IPS-20b (cell line): ENCODE measurements around the gene LIMS4.
"Not testable (repeated sequence)": the region's sequence is repeated elsewhere in the genome, so short reads cannot be mapped to it uniquely, and the experiment has no call there.

Experiments
- H3K27ac ChIP-seq: one replicate; pipeline ENCODE4 v1.5.1; 2013; ENCODE audit warnings: low read length
- H3K27me3 ChIP-seq: 2 replicates; pipeline ENCODE4 v1.6.1; 2013; ENCODE audit warnings: mild to moderate bottlenecking, low read length, inconsistent platforms; ENCODE audit not compliant: insufficient read depth
- H3K36me3 ChIP-seq: 2 replicates; pipeline ENCODE4 v1.6.1; 2013; ENCODE audit warnings: low read depth, mild to moderate bottlenecking, inconsistent platforms, low read length, moderate library complexity; ENCODE audit not compliant: insufficient read depth
- H3K4me1 ChIP-seq: 2 replicates; pipeline ENCODE4 v1.6.1; 2013; ENCODE audit warnings: mild to moderate bottlenecking, control low read depth, inconsistent platforms, low read length, moderate library complexity; ENCODE audit not compliant: insufficient read depth
- H3K4me3 ChIP-seq: 2 replicates; pipeline ENCODE4 v1.5.1; 2013; ENCODE audit warnings: mild to moderate bottlenecking, low read length, inconsistent platforms
- H3K9ac ChIP-seq: 2 replicates; pipeline ENCODE4 v1.6.1; 2013; ENCODE audit warnings: low read depth, mild to moderate bottlenecking, inconsistent platforms, low read length, moderate library complexity
- H3K9me3 ChIP-seq: 2 replicates; pipeline ENCODE4 v1.6.1; 2013; ENCODE audit warnings: mild to moderate bottlenecking, low read depth, low read length, inconsistent platforms; ENCODE audit not compliant: insufficient read depth

The LIMS4 gene

GRCh38 chr2:110399378-110399777 is 73.2 kb downstream of the LIMS4 start:
- H3K36me3 ChIP-seq, H3K27ac ChIP-seq, H3K9me3 ChIP-seq, H3K9ac ChIP-seq, H3K27me3 ChIP-seq, H3K4me3 ChIP-seq, H3K4me1 ChIP-seq: not testable (repeated sequence)

GRCh38 chr2:110395990-110396389 is 76.6 kb downstream of the LIMS4 start:
- not testable (repeated sequence) for H3K4me3 ChIP-seq, H3K4me1 ChIP-seq, H3K9ac ChIP-seq, H3K27ac ChIP-seq, H3K36me3 ChIP-seq, H3K9me3 ChIP-seq, H3K27me3 ChIP-seq
